Esophagus squamous epithelium (tissue), 4 donors: Measurements from ENCODE around the gene XCR1.

Experiments used
- POLR2A ChIP-seq, 4 donors: fragments of 450-650 bp; IDR thresholded peaks; one replicate each; pipeline ENCODE4 v1.6.1; 2017; ENCODE audit warnings: antibody characterized with exemption in 4 of 4, mild to moderate bottlenecking in 4 of 4, moderate library complexity in 3 of 4
- TF ChIP-seq, protein P1 (sequence below), 6 experiments: fragments of 450-650 bp in 4 of 6; fragments of 200-600 bp in 2 of 6; sonication (generic) in 2 of 6; IDR thresholded peaks; one replicate each; pipeline ENCODE4 v1.5.1; 2016 to 2019; ENCODE audit warnings: antibody characterized with exemption in 6 of 6, mild to moderate bottlenecking in 4 of 6, moderate library complexity in 4 of 6

DNA sequence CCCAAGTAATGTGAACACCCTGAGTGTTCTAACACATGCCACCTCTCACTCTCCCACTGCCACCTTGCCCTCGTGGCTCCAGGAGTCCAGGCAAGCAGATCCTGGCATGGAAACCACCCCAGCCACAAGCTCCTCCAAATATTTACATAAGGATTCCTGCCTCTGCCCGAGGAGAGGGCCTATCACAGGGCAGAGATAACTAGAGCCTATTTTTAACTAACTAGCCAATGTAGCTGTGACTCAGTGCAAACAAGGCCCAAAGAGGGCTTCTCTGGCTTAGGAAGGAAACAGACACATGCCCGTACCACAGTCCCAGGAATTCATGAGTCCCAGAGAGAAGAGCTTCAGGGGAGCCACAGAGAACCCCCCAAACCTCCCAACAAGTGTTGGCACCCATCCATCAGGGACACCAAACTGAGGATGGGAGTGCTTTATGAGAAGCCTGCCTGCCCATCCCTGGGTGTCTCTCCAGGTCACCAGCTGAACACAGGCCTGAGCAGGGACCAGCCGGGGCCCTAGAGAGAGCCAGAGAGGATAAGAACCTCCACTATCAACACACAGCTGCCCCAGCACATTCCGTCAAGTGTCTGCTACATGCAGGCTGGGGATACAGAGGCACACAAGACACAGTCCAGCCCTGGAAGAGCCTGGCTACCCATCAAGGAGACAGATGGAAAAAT is 40.8 kb downstream of the XCR1 start:
- TF ChIP-seq, protein P1, sequence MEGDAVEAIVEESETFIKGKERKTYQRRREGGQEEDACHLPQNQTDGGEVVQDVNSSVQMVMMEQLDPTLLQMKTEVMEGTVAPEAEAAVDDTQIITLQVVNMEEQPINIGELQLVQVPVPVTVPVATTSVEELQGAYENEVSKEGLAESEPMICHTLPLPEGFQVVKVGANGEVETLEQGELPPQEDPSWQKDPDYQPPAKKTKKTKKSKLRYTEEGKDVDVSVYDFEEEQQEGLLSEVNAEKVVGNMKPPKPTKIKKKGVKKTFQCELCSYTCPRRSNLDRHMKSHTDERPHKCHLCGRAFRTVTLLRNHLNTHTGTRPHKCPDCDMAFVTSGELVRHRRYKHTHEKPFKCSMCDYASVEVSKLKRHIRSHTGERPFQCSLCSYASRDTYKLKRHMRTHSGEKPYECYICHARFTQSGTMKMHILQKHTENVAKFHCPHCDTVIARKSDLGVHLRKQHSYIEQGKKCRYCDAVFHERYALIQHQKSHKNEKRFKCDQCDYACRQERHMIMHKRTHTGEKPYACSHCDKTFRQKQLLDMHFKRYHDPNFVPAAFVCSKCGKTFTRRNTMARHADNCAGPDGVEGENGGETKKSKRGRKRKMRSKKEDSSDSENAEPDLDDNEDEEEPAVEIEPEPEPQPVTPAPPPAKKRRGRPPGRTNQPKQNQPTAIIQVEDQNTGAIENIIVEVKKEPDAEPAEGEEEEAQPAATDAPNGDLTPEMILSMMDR (IDR thresholded peaks at IDR 0.05): no peak
- TF ChIP-seq POLR2A (IDR thresholded peaks at IDR 0.05): no peak
